Activated CD8-positive, alpha-beta memory T cell treated with anti-CD3 and anti-CD28 coated beads, Interleukin-2, amount 10 ng/mL, durations not matched to agents 7 days and 5 days (primary cell): ENCODE measurements around the gene HEXB. TPM values are rescaled to one million over a fixed set of nuclear protein-coding genes. Genes with fewer than 3 reads are reported as not detected.
"Not testable (repeated sequence)": the region's sequence is repeated elsewhere in the genome, so short reads cannot be mapped to it uniquely, and the experiment has no call there.

ENCODE experiments used
- ATAC-seq: fragments of 150-1000 bp; cut with Tn5 transposase; one replicate; pipeline ENCODE4 v1.10.0; 2021; ENCODE audit warnings: moderate library complexity
- CTCF ChIA-PET: fragments of 350-600 bp; sonication (Branson Sonifier 250); formaldehyde crosslinking; loops from one replicate; lab custom pipeline; 2021; ENCODE audit warnings: antibody characterized with exemption; lab: Charles Lee
- DNase-seq: peaks from one replicate; pipeline ENCODE4 v3.0.0-alpha.2; 2020
- H3K27ac Mint-ChIP-seq: one replicate; pipeline ENCODE4 v1.8.0; 2021; ENCODE audit warnings: mild to moderate bottlenecking, mixed read lengths
- H3K27me3 Mint-ChIP-seq: one replicate; pipeline ENCODE4 v1.8.0; 2021; ENCODE audit warnings: mixed read lengths
- H3K36me3 Mint-ChIP-seq: one replicate; pipeline ENCODE4 v1.8.0; 2021; ENCODE audit warnings: mild to moderate bottlenecking, mixed read lengths
- H3K4me1 Mint-ChIP-seq: one replicate; pipeline ENCODE4 v1.8.0; 2021; ENCODE audit warnings: mixed read lengths
- H3K4me3 Mint-ChIP-seq: one replicate; pipeline ENCODE4 v1.8.0; 2021; ENCODE audit warnings: mild to moderate bottlenecking, moderate library complexity, mixed read lengths
- H3K9me3 Mint-ChIP-seq: one replicate; pipeline ENCODE4 v1.8.0; 2022; ENCODE audit warnings: low read depth, mixed read lengths
- total RNA-seq, 2 experiments: library from RNA; stranded (reverse); gene quantifications; one replicate each; pipeline ENCODE4 v1.2.3, GENCODE V29; 2021

HEXB gene
- total RNA-seq, 2 experiments from 2014 or later, result 63.6 to 74.6 TPM

GRCh38 chr5:74665816-74666215, 19.2 kb upstream of the HEXB start:
- no peak for ATAC-seq
- CTCF ChIA-PET, result no interaction called here
- Mint-ChIP-seq H3K4me1 (no peaks in the 10 kb centered on the region), H3K36me3 (no peaks in the 10 kb centered on the region), H3K9me3 (no peaks in the 10 kb centered on the region), H3K4me3 (no peak overlapping the region), H3K27me3 (peaks cover 38% of the 10 kb centered on the region), H3K27ac (no peak overlapping the region)
- DNase-seq, result no peak

GRCh38 chr5:74667396-74667795, 17.6 kb upstream of the HEXB start:
- Mint-ChIP-seq H3K36me3 (no peaks in the 10 kb centered on the region), H3K27ac (no peak overlapping the region), H3K9me3 (no peaks in the 10 kb centered on the region), H3K4me1 (no peaks in the 10 kb centered on the region), H3K4me3 (no peak overlapping the region), H3K27me3 (peaks cover 25% of the 10 kb centered on the region)
- DNase-seq (no peak), ATAC-seq (no peak)
- CTCF ChIA-PET, result no interaction called here

- Mint-ChIP-seq H3K27me3 (peaks cover 21% of the 10 kb centered on the region), H3K36me3 (no peaks in the 10 kb centered on the region), H3K4me1 (no peaks in the 10 kb centered on the region), H3K9me3 (no peaks in the 10 kb centered on the region), H3K4me3 (no peak overlapping the region), H3K27ac (no peak overlapping the region)
- CTCF ChIA-PET, result no interaction called here
- DNase-seq, result no peak
- no peak for ATAC-seq
These were observed 15.2 kb upstream of the HEXB start for GRCh38 chr5:74669821-74670220.

DNA sequence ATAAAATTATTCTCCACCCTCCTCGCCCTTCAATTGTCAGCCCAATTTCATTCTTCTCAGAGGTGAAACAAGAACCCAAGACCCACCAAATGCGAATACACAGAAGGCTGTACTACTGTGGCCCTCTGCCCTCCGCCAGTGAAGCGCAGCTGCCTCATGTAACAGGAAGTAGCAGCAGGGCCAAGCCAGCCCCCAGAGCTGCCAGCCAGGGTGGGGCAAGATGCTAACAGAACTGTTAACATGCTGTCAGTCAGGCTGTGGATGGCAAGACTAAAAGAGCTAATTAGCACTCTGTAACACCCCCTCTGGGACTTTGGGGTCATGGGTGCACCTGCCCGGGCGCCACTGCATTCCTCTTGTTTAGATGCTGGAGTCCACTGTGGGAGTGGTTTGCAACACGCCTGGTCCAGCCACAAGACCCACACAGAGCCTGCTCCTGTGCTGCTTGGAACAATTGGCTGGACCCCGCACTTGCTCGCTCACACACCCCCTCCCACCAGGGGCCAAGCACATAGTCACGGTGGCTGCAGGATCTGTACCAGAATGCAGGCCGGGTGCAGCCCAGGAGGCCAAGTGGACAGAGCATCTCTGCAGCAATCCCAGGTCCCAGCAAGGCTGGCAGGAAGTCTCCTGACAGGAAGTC, 14.5 kb upstream of the HEXB start:
- Mint-ChIP-seq H3K27me3 (peaks cover 17% of the 10 kb centered on the region), H3K36me3 (no peaks in the 10 kb centered on the region), H3K27ac (no peak overlapping the region), H3K9me3 (no peaks in the 10 kb centered on the region), H3K4me1 (no peaks in the 10 kb centered on the region), H3K4me3 (no peak overlapping the region)
- DNase-seq (no peak), ATAC-seq (no peak)
- CTCF ChIA-PET, result no interaction called here

DNA sequence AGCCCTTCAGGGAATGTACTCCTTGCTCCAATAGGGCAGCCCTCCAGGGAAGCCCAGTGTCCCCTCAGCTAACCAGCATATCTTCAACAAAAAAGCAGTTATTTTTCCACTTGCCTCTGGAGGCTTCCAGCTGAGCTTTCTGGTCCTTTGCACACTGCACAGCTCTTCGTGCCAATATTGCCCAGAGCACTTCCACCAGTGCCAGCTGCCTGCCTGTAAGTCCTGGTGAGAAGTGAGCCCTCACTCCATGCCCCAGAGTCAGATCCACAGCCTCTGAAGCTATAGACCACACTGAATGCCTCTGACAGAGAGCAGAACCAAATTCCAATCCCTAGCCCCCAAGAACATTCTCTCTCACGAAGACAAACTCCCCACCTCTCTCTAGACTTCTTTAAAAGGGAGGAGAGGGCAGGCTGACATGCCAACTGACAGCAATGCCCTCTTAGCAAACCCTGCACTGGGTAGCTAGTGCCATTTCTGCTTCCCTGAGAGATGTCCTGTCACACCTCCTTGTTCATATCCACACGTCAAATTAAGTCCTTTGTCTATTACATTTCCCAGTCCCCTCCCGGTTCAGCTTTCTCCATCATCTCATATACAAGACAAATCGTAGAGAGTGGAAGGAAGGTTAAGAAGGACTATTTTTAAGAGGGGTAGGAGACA, 12.7 kb upstream of the HEXB start:
- no peak overlapping the region for H3K4me3 Mint-ChIP-seq
- CTCF ChIA-PET, result no interaction called here
- peaks cover 16% of the 10 kb centered on the region for H3K27me3 Mint-ChIP-seq
- H3K36me3 Mint-ChIP-seq, result no peaks in the 10 kb centered on the region
- ATAC-seq, result no peak
- H3K27ac Mint-ChIP-seq, result no peak overlapping the region
- DNase-seq, result no peak
- no peaks in the 10 kb centered on the region for H3K4me1 Mint-ChIP-seq
- no peaks in the 10 kb centered on the region for H3K9me3 Mint-ChIP-seq

- Mint-ChIP-seq H3K9me3 (no peaks in the 10 kb centered on the region), H3K4me3 (no peak overlapping the region), H3K27me3 (peaks cover 12% of the 10 kb centered on the region), H3K36me3 (no peaks in the 10 kb centered on the region), H3K4me1 (no peaks in the 10 kb centered on the region), H3K27ac (no peak overlapping the region)
- ATAC-seq (no peak), DNase-seq (no peak)
- CTCF ChIA-PET, result interaction anchor here (0.6 to 1.1 kb wide), 3 partner anchors 25 to 245 kb away, joined by 3 to 6 read pairs (median 3); no protein-coding TSS in a partner anchor
These were observed 11.8 kb upstream of the HEXB start for GRCh38 chr5:74673011-74673790.

DNA sequence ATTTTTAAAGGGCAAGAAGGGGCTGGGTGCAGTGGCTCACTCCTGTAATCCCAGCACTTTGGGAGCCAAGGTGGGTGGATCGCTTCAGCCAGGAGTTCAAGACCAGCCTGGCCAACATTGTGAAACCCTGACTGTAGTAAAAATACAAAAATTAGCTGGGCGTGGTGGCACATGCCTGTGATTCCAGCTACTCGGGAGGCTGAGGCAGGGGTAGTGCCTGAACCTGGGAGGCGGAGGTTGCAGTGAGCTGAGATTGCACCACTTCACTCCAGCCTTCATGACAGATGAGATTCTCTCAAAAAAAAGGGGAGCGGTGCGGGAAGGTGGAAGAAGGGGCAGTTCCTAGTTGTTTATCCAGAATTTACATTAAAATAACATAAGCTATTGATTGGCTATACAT, 8.6 kb upstream of the HEXB start:
- H3K27ac Mint-ChIP-seq, H3K36me3 Mint-ChIP-seq, H3K9me3 Mint-ChIP-seq, H3K4me1 Mint-ChIP-seq, CTCF ChIA-PET, DNase-seq, H3K4me3 Mint-ChIP-seq, ATAC-seq: not testable (repeated sequence)
- peaks cover 33% of the 10 kb centered on the region for H3K27me3 Mint-ChIP-seq

GRCh38 chr5:74678123-74678522, 6.9 kb upstream of the HEXB start:
- ATAC-seq, H3K36me3 Mint-ChIP-seq, H3K9me3 Mint-ChIP-seq, H3K4me1 Mint-ChIP-seq, H3K4me3 Mint-ChIP-seq, H3K27ac Mint-ChIP-seq, DNase-seq: not testable (repeated sequence)
- CTCF ChIA-PET, result interaction anchor here (0.6 kb wide), 1 partner anchor 13 kb away, joined by 3 read pairs; no protein-coding TSS in a partner anchor
- peaks cover 45% of the 10 kb centered on the region for H3K27me3 Mint-ChIP-seq

GRCh38 chr5:74679300-74679699, 5.7 kb upstream of the HEXB start:
- not testable (repeated sequence) for H3K4me3 Mint-ChIP-seq, DNase-seq, H3K4me1 Mint-ChIP-seq, H3K27ac Mint-ChIP-seq, ATAC-seq, H3K36me3 Mint-ChIP-seq, H3K9me3 Mint-ChIP-seq
- H3K27me3 Mint-ChIP-seq, result peaks cover 43% of the 10 kb centered on the region
- CTCF ChIA-PET, result interaction anchor here (0.7 kb wide), 1 partner anchor 1083 kb away, joined by 4 read pairs; no protein-coding TSS in a partner anchor

- ATAC-seq (no peak), DNase-seq (no peak)
- Mint-ChIP-seq H3K27me3 (peaks cover 43% of the 10 kb centered on the region), H3K36me3 (no peaks in the 10 kb centered on the region), H3K4me1 (peaks cover 2% of the 10 kb centered on the region), H3K27ac (no peak overlapping the region), H3K9me3 (no peaks in the 10 kb centered on the region), H3K4me3 (no peak overlapping the region)
- CTCF ChIA-PET, result no interaction called here
These were observed 5.1 kb upstream of the HEXB start for GRCh38 chr5:74679966-74680365.

- CTCF ChIA-PET, result interaction anchor here (1.3 to 1.6 kb wide), 2 partner anchors 35 to 46 kb away, joined by 3 to 4 read pairs; partner anchors contain the start of gene ENC1
- ATAC-seq (no peak), DNase-seq (no peak)
- Mint-ChIP-seq H3K4me1 (peaks cover 26% of the 10 kb centered on the region), H3K27me3 (peaks cover 17% of the 10 kb centered on the region), H3K9me3 (no peaks in the 10 kb centered on the region), H3K27ac (peak overlapping the region; percentile 72), H3K4me3 (peak overlapping the region; percentile 77), H3K36me3 (peaks cover 16% of the 10 kb centered on the region)
These were observed 1.1 kb downstream of the HEXB start for GRCh38 chr5:74685979-74686631.

DNA sequence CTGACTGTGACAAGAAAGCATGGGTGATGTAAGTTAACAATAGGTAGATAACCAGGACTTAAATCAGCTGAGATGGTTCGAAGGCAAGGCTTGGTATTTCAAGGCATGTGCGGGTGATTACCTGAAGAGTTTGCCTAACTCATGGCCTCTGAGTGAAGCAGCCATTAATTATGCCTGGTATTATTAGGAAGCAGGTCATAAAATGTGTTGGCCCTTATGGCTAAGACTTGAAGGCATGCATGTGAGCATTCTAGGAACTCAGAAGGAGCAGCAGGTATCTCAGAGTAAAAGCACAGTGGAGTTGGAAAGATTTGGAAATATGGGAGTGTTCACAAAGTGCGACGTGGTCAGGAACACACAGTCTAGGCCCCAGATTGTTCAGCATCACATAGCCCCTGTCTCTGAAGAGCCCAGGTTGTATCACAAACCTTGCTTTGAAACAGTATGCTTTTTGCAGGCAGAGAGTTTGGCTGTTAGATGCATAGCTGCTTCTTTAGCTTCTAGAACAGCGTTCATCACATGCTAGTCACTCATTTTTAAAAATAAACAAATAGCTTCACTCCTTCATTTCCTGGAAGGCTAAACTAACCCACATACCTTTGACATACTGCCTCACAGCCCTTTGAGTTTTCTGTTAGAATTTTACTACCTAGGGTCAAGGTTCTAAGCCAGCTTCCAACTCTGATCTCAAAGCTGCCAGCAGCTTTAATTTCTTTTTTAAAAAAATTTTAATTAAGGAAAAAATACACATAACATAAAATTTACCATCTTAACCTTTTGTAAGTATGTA, 2.1 kb downstream of the HEXB start:
- Mint-ChIP-seq H3K9me3 (no peaks in the 10 kb centered on the region), H3K36me3 (peaks cover 19% of the 10 kb centered on the region), H3K4me1 (peaks cover 26% of the 10 kb centered on the region), H3K27ac (no peak overlapping the region), H3K27me3 (peaks cover 9% of the 10 kb centered on the region), H3K4me3 (peak overlapping the region; percentile 77)
- DNase-seq, result no peak
- ATAC-seq, result no peak
- CTCF ChIA-PET, result no interaction called here
